Hypothalamus (tissue), 51 donors: Measurements from ENCODE around the gene UBL7.

ENCODE experiments used
- DNase-seq, 51 donors: peaks; one replicate each; lab custom pipeline; 2025; lab: John Stamatoyannopoulos, UW

The UBL7 gene

DNA sequence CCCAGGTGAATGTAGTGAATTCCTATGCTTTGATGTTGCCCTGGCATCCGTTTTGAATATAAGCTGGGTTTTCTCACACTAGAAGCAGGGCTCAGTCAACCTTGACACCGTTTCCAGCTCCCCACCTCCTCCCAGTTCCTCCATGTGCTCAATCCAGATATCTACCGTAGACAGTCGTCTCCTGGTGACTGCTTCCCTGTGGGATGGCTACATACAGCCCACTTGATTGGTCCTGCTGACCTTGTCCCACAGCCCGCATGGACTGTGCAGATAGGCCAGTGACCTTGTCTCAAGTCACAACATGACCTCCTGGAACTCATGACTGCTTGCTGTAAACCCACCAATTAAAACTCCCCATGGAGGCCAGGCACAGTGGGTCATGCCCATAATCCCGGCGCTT, 35.3 kb downstream of the UBL7 start:
- DNase-seq = no peak

DNA sequence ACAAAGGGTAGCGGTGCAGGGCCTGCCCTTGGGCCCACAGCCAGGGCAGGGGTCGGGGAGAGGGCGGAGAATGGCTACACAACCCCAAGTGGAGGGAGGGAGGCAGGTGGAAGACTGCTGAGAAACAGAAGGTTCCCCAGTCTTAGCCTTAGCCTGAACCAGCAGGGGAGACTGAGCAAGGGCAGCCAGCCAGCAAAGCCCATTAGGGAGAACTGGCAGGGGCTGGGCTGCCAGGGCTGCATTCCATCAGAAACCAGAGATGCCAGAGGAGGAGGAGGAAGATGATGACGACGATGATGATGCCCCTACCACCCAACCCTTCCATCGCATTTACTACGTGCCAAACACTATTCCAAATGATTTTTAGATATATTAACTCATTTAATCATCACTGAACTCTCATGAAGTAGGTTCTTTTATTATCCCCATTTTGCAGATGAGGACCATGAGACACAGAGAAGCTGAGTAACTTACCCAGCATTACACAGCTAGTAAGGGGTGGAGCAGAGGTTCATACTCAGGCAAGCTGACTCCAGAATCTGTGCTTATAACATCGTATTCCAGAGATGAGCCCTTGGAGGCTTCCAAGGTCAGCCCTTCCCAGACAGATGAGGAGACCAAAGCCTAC, 35.9 kb downstream of the UBL7 start:
- DNase-seq = no peak

DNA sequence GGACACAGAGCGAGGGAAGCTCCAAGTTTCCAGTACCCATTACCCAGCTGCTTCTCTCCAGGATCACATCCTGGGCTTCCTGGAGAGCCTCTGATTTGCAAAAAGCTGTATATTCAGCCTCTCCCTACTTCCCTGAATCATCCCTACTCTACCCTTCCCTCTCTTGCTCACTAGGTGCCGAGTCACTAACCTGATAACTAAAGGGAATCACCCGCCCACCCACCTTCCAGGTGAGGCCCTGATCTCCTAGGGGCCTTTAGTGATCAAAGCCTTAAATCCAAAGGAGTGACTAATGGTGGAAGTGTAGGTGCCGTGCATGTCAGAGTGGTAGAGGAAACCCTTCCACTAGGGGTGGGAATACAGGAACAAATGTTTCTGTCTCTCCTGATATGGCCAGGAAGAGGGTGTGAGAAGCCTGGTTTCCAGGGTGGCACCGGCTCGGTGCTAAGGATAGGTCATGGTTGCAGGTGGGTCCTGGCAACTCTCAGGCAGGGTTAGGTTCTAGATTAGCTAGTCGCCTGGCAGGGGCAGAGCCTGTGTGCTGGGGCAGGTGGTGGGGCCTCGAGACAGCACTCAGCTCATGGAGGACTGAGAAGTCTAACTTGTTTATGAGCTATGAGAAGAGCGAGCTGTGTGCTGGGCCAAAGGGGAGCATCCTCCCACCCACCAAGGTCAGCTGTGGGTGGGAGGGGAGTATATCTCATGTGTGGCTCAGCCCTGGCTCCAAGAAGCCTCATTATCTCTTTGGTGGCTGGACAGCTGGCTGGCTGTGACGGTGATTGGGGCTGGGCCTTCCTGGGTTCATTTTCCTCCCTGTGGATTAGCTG, 37.3 kb downstream of the UBL7 start:
- peak in 6 of 51 donors; percentile 23 to 43 (median 36) for DNase-seq

DNA sequence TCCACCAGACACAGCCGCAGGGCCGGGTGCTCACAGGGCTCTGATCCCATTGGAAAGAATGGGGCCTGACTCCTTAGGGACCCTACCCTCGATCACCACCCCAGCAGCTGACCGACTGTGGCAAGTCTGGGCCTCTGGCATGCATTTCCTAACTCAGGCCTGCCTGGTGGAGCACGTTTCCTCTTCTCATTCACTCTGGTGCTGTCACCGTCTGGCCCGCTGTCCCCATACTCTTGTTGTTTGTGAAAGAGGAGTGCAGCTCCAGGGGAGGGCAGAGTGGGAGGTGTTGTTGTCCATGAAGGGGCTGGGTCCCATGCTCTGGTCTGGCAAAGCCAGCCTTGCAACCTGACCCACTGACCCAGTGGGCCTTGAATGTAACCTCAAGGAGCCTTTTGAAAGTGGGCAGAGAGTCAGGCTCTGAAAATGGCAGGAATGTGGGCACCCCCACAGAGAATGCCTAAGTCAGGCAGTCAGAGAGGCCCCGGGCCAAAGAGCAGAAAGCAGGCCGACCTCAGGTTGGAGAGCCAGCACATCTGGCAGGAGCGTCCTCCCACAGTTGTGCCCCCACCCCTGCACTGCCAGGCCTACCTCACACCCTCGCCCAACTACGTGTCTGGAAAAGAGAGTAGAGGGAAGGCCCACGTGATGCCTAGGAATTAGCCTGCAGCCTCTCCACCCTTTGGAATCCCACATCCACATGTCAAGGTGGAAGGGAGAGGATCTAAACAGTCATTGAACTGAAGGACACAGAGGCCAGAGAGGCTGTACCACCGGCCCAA, 38.1 kb downstream of the UBL7 start:
- DNase-seq = peak in 30 of 51 donors; percentile 23 to 73 (median 48)

DNA sequence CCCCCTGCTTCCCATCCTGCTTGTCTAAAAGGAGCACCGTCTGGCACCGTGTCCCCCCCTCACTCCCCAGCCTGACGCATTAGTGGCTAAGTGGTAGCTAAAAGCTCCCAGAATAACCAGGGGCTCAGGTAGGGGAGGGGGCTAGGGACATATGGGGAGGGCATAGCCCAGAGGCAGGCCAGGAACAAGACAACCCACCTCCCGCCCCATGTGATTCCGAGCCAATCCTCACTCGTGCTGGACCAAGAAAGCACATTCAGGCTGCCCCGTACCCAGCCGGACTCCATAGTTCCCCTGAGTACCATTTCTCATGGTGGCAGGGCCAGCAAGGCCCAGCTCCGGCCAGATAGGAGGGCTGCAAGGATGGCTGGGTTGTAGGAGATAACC, 38.7 kb downstream of the UBL7 start:
- DNase-seq = peak in 6 of 51 donors; percentile 43 to 60 (median 51)

DNA sequence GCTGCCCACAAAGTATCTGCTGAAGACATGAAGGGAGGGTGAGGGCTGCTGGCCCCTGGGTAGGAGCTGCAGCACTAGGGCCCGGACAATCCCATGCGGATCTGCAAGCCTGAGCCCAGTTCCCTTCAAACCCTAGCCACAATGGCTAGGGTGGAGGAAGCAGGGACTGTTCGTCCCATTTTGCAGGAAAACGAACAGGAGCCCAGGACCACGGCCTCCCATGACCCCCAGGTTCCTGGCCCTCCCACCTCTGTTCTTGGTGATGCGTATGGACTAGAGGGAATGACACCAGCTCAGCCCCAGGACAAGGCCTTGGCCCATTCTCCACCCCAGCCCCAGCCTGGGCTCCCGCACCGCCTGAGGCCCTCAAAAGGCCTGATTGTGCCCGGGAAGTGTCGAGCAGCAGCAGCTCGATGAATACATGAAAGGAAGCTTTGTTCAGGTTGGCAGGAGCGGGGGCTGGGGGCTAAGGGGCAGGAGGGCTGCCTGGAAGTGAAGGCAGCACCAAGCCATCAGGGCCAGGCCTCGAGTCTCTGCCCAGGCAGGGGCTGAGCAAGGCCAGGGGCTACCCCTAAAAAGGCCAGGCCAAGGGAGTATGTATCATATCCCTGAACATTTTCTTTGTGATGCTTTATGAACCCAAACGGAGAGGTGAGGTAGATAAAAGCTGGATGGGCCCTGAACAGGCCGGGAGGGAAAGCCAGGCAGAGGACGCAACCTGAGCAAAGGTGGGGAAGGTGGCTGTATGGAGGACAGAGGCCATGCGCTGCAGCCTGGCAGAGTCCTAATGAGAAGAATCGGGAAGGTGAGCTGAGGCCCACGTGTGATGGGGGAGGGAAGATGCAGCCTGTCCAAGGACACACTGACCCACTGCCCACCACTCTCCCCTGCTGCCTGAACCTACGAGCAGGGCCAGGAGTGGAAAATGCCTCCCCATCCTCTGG, 39.4 kb downstream of the UBL7 start:
- peak in 49 of 51 donors; percentile 16 to 96 (median 80) for DNase-seq

DNA sequence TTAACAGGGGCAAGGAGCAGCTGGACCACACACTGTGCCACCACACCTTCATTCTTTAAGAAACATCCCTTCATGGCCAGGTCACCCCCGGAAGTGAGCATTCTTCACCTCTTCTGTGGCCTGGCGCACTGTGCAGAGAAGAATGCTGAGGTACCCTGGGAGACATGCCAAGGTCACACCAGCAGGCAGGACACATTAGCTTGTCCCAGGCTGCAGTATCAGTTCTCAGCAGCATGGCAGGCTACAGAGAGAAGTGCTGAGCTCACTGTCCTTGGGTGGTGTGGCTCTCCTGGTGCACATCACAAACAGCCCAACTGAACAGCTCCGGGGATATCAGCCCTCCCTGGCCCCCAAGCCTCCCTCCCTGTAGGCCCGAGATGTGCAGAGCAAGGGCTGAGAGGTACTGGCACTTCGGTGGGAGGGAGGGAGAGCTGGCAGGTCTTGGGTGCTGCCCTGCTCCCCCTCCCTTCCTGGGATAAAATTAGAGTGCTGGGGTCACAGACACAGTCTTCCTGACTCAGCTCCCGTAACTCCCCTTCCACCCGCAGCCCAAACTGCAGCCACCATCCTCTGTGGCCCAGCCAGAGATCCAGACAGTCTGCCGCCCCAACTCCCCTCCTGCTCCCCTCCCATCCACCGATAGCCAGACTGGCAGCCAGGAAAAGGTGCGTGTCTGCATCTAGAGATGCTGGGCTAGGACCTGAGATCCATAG, 40.6 kb downstream of the UBL7 start:
- DNase-seq = peak in 3 of 51 donors; percentile 18 to 26 (median 22)

DNA sequence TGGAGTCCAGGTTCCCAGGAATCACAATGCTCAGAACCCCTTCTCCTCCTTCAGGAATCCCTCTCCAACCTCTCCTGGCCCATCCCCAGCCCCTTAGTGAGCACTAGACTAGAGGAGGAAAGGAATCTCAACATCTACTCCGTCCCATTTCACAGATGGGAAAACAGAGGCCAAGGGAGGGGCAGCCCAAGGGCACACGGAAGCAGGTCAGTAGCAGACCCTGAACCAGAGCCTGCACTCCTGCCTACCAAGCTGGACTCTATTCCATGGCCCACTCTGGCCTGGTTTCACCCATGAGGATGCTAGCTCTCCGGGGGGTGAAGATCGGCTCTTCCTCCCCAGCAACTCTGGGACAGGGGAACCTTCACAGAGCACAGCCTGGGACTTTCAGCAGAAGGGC, 41.5 kb downstream of the UBL7 start:
- no peak for DNase-seq

DNA sequence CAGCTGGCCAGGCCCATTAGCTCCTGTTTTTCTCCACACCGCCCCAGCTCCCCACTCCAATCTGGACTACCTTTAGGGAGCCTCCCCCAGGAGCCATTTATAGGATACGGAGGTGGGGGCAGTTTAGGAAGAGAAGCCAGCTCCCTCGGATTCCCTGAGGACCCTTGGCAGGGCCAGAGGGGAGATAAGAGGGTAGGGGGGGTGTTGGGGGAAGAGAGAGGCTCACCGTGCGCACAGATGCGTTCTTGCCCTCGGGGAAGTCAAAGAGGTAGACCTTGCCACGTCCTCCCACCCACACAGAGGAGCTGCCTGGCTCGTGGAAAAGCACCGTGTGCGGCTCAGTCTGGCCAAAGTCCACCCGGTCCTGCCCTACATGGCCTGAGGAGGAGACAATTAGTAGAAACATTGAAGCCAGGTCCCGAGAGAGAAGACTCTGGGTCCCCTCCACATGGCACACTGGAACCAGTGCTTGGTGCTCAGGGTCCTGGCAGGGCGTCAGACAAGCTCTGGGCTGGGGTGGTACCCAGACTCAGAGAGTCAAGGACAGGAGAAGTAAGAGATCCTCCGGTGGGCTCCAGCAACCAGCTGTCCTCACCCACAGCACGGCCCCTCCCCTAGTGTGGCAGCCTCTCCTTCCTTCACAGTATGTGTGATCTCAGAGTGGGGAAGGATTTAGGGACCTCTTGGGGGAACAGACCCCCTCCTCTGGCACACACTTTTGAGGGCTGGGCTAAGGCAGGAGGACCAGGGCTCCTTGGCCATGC, 42.2 kb downstream of the UBL7 start:
- no peak for DNase-seq

DNA sequence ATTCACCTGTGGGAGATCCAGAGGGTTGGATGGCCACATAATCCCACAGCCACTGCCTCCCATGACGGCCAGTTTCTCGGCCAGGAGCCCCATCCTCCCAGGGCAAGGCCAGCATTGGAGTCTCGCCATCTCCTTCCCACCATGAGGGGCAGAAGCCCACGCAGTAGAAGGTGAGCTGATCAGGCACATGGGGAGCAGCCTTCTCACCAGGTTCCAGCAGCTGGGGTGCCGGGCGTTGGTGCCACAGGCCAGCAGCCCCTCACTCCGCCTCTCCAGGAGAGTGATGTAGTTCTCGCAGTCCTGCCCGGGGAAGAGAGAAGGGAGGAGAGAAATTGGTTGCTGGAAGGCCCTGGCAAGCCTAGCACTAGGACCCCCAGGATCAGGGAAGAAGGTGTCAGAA, 43.3 kb downstream of the UBL7 start:
- no peak for DNase-seq

DNA sequence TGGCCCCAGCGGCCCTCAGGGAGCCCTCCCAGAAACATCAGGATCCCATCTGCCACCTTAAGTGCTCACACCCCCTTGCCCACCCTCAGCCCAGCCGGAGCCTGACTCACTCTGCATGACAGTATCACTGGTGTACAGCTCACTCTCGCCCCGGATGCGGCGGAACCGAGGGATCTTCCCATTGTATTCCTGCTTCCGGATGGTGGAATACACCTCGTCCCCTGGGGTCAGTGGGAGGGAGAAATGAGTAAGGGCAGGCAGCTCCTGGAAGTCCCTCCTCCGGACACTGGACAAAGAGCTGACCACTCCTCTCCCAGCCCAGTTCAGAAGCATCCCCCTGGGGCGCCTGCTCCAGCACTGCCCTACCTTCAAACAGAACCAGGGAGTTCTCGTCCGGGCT, 43.7 kb downstream of the UBL7 start:
- DNase-seq = peak in 2 of 51 donors; percentile 23 to 54

DNA sequence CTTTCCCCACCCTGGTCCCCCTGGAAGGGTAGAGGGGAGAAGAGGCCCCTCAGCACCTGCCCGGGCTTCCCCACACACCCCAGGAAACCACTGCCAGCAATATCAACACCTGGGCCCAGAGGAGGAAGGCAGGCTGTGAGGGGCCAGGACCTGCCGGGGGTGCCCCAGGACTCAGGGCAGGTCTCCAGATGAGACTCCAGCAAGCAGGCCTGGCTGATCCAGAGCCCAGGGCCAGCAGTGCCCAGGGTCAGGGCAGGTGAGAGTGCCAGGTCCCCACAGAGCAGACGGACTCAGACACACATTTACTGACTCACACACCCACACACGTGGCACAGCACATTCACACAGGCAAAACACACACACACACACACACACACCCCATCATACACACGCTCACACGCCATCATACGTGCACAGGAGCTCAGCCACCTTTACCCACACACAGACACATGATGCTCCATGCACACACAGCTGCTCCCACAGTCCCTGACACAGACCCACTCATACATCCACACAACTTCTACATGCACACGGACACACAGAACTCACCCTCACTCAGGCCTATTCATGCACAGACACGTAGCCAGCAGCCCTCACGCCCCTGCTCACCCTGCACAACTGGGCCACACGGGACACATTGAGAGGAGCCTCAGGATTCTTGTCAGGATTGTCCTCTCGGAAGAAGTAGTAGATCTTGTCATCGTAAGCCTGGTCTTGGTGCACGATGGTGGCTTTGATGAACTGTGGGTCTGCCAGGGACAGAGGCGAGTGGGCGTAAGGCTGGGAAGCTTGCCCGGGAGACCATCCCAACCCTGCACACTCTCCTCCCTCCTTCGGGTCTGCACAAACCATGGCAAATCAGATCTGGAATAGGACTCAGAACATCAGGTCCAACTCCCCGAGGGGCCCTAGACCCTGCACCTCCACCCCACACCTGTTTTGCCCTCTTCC, 44.7 kb downstream of the UBL7 start:
- peak in 1 of 51 donors; percentile 29 for DNase-seq

DNA sequence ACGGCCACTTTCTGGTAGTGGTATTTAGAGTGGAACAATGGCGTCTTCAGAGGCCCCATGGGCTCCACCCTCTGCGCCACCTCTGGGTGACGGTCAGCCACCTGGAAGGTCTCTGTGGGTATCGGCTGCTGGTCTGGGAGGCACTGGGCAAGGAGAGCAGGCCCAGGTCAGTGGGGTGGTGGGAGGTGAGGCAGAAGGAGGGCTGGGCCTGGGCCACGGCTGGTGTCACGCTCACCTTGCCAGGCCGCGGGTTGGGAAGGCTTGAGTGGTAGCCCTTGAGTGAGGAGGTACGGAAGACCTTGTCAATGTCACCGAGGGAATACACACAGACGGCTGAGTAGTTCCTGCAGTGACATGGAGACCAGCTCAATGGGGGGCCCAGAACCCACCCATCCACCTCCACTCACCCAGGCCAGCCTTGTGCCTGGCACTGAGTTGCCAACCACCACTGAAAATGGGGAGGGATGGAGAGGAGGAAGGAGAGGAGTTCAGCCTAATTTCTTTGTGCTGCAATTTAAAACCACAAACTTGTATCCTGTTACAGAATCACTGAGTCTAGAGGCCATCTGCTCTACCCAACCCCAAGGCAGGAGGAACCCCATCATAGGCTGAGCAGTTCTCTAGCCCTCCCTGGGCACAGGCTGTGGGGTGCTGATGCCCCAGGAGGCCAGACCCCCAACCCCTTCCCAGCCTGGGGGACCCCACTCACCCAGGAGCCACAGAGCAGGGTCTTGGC, 46.2 kb downstream of the UBL7 start:
- DNase-seq = no peak

DNA sequence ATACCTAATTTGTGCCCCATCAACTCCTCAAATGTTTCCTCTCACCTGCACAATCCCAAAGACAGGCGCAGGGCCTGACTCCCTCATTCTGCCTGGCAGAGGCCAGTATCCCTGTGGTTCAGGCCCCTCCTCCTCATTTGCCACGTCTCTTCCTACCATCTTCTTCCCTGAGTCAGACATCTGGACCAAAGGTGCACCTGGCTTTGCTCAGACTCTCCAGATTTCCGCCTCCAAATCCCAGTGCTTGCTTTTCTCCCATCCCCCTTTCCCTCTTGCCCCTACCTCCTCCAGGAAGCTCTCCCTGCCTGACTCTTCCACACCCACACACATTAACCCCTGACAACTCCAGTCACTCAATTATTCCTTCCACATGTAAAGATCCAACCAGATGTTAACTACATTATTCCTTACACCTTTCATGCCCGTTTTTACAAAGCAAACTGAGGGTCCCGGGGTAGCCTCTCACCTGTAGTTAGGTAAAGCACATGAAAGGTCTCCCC, 46.8 kb downstream of the UBL7 start:
- no peak for DNase-seq

DNA sequence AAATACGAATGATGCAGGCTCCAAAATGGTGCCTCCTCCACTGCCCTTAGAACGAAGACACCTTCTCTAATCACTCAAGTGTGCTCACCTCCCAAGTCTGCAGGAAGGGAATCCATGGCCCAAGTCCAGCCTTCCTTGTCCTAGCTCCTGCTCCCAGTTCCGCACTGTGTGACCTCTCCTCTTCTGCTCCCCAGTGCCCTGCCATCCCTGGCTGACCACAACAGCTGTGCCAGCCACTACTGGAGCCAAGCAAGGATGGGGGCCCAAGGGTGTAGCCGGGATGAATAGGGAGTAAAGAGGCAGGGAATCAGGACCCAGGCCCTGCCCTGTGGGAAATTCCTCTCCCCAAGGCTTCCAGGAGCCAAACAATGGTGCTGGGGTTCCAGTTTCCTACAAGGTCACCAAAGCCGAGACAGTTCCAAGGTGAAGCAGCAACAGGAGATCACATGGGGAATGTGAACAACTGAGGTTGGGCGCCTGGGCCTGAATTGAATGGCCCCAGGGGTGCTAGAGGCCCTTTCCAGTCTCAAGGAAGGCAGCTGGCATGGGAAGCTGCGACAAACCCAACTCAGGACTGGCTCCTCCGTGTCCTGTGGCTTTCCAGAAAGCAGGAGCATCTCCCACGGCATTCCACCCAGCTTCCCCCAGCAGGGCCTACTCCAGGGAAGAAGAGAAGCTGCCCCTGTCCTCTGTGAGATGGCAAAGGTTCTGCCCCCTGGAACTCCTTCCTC, 47.4 kb downstream of the UBL7 start:
- DNase-seq = no peak

DNA sequence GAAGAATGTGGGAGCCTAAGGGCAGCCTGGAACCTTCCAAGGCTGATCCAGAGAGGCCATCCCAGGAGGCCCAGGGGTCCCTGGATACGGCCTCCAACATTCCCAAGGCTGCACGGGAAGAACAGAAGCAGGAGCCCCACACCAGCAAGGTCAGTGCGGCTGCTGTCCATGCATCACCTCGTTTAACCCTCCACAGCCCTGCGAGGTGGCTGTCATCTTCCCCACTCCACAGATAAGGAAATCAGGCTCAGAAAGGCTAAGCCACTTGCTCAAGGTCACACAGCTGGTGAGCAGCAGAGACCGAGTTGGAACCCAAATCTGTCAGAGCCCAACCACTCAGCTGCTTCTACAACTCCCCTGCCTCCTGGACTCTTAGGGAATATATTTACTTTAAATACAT, 48.8 kb downstream of the UBL7 start:
- DNase-seq = no peak
